Measurements from ENCODE around the gene CIPC. TPM values are rescaled to one million over a fixed set of nuclear protein-coding genes. Genes with fewer than 3 reads are reported as not detected.

Gene CIPC
- total and polyA plus RNA-seq, 2 of the 4 experiments (the other 2 are of a cell fraction): 6.6 to 12.9 TPM

- dilution Hi-C loops (cut with HindIII; ENCODE audit: low sequenced_read_pairs, unreplicated experiment) (loop anchor here (25.0 kb wide), 1 partner anchor 195 kb away; no protein-coding TSS in a partner anchor), in situ Hi-C loops (cut with MboI; ENCODE audit: low sequenced_read_pairs) (no loop called here), intact Hi-C loops (cut with micrococcal nuclease) (no loop called here)
- Histone ChIP-seq H2BK20ac (ENCODE audit: low read depth, low read length) (no peak overlapping the region), H2AK9ac (replicated peaks; ENCODE audit: low read depth, low read length, poor library complexity) (no peak overlapping the region), H2AFZ (replicated peaks; ENCODE audit: low read length, poor library complexity) (no peak overlapping the region), H2AK5ac (ENCODE audit: low read depth, low read length) (no peak overlapping the region), H3K9me3 (ENCODE audit: control insufficient read depth, insufficient read depth, low read length) (peaks cover 4% of the 10 kb centered on the region; the same call in 1 of the 2 replicates), H3K14ac (replicated peaks; ENCODE audit: low read depth, low read length) (no peak overlapping the region), H3K36me3 (ENCODE audit: control insufficient read depth, insufficient read depth, low read length) (no peaks in the 10 kb centered on the region), H4K91ac (ENCODE audit: insufficient read depth, low read depth, low read length) (no peak overlapping the region), H3K4me2 (ENCODE audit: low read depth, low read length) (no peak overlapping the region), H4K5ac (ENCODE audit: low read depth, low read length) (no peak overlapping the region), H3K4ac (ENCODE audit: low read depth, low read length) (no peak overlapping the region), H2BK15ac (ENCODE audit: low read depth, low read length) (no peak overlapping the region), H3K23ac (ENCODE audit: low read depth, low read length) (no peak overlapping the region), H3K4me1 (ENCODE audit: control insufficient read depth, insufficient read depth, low read length) (no peaks in the 10 kb centered on the region), H3K56ac (ENCODE audit: extremely low read depth, insufficient read depth, low read length) (no peak overlapping the region), H3K79me1 (ENCODE audit: low read depth in 1 of 2, low read length in 2 of 2) (no peaks in the 10 kb centered on the region), H3K27ac (ENCODE audit: insufficient read depth, low read length) (no peak overlapping the region), H3K9me1 (ENCODE audit: insufficient read depth, low read length) (no peaks in the 10 kb centered on the region), H2BK5ac (ENCODE audit: low read depth, low read length, poor library complexity, severe bottlenecking) (no peak overlapping the region), H3K4me3 (ENCODE audit: insufficient read depth, low read depth, low read length) (no peak overlapping the region), H2BK120ac (ENCODE audit: low read depth, low read length) (no peak overlapping the region), H3K18ac (ENCODE audit: low read depth, low read length) (no peak overlapping the region), H4K20me1 (ENCODE audit: insufficient read depth, low read length) (no peaks in the 10 kb centered on the region), H4K8ac (ENCODE audit: low read depth in 2 of 2, low read length in 2 of 2) (no peak overlapping the region), H3K27me3 (ENCODE audit: control insufficient read depth, insufficient read depth, low read length) (peaks cover 11% of the 10 kb centered on the region), H3K9ac (ENCODE audit: low read depth, low read length) (no peak overlapping the region)
- no peak for ATAC-seq (ENCODE audit: low read depth)
- no peak for DNase-seq
- ChIA-PET CTCF (interaction anchor here (2.0 kb wide), 1 partner anchor 11 kb away, joined by 12 read pairs; no protein-coding TSS in a partner anchor), POLR2A (ENCODE audit: unreplicated experiment) (no interaction called here)
- no TSS peak for BruUV-seq (replicated peaks)
- WGBS, 2 experiments (ENCODE audit: extremely low coverage in 2 of 2, insufficient read length in 1 of 2): no CpG with 5 or more reads among the region's 3 CpGs
- TF ChIP-seq SMC3 (IDR thresholded peaks at IDR 0.05; ENCODE audit: low read depth, low read length): no peak
- no peak for TF ChIP-seq MAFK (IDR thresholded peaks at IDR 0.05; ENCODE audit: low read depth, low read length)
- TF ChIP-seq RCOR1 (IDR thresholded peaks at IDR 0.05; ENCODE audit: insufficient replicate concordance, low read length): no peak
- TF ChIP-seq POLR2A (IDR thresholded peaks at IDR 0.05; ENCODE audit: low read depth, low read length): no peak
- TF ChIP-seq ELK1 (IDR thresholded peaks at IDR 0.05; ENCODE audit: borderline replicate concordance, low read depth, low read length): no peak
- TF ChIP-seq BHLHE40 (IDR thresholded peaks at IDR 0.05; ENCODE audit: low read depth, low read length): no peak
- no peak for TF ChIP-seq USF2 (IDR thresholded peaks at IDR 0.05; ENCODE audit: low read depth, low read length)
- no peak for TF ChIP-seq MAZ (IDR thresholded peaks at IDR 0.05; ENCODE audit: borderline replicate concordance, low read depth, low read length)
- TF ChIP-seq FOS (IDR thresholded peaks at IDR 0.05; ENCODE audit: low read depth, low read length): no peak
- TF ChIP-seq RAD21 (IDR thresholded peaks at IDR 0.05; ENCODE audit: low read length): no peak
- no peak for TF ChIP-seq MXI1 (IDR thresholded peaks at IDR 0.05; ENCODE audit: borderline replicate concordance, low read depth, low read length)
- no peak for TF ChIP-seq CHD1 (IDR thresholded peaks at IDR 0.05; ENCODE audit: low read depth, low read length)
- TF ChIP-seq CEBPB (IDR thresholded peaks at IDR 0.05; ENCODE audit: low read depth, low read length): no peak
- TF ChIP-seq RFX5 (IDR thresholded peaks at IDR 0.05; ENCODE audit: low read depth, low read length): no peak
- TF ChIP-seq CTCF (conservative IDR thresholded peaks at IDR 0.05; ENCODE audit: low read depth, low read length): no peak
- TF ChIP-seq NFE2L2 (IDR thresholded peaks at IDR 0.05; ENCODE audit: low read depth, low read length): no peak
Observed at GRCh38 chr14:77082356-77082755, 15.7 kb upstream of the CIPC start.

Measured in IMR-90 (cell line).